ENCODE results near the gene CMC4.

DNA sequence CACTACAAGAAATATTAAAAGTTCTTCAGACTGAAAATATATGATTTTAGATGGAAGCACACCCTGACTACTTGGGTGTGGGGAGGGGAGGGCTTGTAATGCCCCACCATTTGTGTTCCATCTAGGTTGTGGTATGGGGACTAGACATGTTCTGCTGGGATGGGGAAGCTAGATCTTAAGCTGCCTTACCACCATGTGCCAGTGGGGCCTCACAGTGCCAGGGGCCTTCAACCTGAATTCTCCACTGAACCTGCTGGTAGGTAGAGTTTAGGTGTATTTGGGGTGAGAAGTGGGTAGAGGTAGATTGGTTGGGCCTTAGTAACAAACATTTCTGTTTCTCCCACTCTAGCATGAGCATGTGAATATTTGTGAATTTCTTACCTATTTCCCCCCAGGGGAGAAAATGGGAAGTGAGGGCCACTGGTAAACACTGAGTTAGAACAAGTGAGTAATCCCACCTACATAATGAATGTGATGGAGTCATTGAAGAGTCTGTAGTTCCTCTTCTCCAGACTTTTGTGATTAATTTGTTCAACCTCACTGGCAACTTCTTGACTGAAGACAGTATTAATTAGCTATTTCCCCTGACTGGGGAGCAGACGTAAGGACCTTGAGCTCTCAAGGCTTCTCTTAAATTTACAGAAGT, 44.4 kb upstream of the CMC4 start:
- TF ChIP-seq, protein P1, sequence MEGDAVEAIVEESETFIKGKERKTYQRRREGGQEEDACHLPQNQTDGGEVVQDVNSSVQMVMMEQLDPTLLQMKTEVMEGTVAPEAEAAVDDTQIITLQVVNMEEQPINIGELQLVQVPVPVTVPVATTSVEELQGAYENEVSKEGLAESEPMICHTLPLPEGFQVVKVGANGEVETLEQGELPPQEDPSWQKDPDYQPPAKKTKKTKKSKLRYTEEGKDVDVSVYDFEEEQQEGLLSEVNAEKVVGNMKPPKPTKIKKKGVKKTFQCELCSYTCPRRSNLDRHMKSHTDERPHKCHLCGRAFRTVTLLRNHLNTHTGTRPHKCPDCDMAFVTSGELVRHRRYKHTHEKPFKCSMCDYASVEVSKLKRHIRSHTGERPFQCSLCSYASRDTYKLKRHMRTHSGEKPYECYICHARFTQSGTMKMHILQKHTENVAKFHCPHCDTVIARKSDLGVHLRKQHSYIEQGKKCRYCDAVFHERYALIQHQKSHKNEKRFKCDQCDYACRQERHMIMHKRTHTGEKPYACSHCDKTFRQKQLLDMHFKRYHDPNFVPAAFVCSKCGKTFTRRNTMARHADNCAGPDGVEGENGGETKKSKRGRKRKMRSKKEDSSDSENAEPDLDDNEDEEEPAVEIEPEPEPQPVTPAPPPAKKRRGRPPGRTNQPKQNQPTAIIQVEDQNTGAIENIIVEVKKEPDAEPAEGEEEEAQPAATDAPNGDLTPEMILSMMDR (IDR thresholded peaks at IDR 0.05), result no peak
- TF ChIP-seq POLR2AphosphoS5 (IDR thresholded peaks at IDR 0.05; ENCODE audit: insufficient read depth in 1 of 2, low read depth in 1 of 2) (no peak), POLR2A (IDR thresholded peaks at IDR 0.05) (no peak)
